SK-N-SH (cell line): ENCODE data around the gene RFT1. TPM values are rescaled to one million over a fixed set of nuclear protein-coding genes. Genes with fewer than 3 reads are reported as not detected.
A peak's percentile ranks its signal among the peaks of the same experiment; 100 is the strongest.

Experiments
- CTCF ChIA-PET: fragments of 300-600, 350-600 bp; formaldehyde crosslinking; extraction: SDS; loops from one replicate; lab custom pipeline; 2021; lab: Yijun Ruan, JAX
- POLR2A ChIA-PET: fragments of 350-600 bp; sonication (Branson Sonifier 250); formaldehyde crosslinking; extraction: SDS; loops from one replicate; lab custom pipeline; 2020; ENCODE audit warnings: antibody characterized with exemption, inconsistent platforms; lab: Yijun Ruan, JAX
- DNase-seq: peaks from one replicate; pipeline ENCODE4 v3.0.0; 2012
- H2AFZ ChIP-seq: fragments of 200-600 bp; sonication (generic); 2 replicates; pipeline ENCODE4 v1.8.1; 2016; ENCODE audit warnings: antibody characterized with exemption, mild to moderate bottlenecking, low read depth
- H3F3A ChIP-seq: fragments of 200-600 bp; sonication (generic); replicated peaks from 2 replicates; pipeline ENCODE3; 2016; ENCODE audit warnings: antibody characterized with exemption, mild to moderate bottlenecking; ENCODE audit not compliant: insufficient read depth
- H3K27ac ChIP-seq, 2 experiments: fragments of 200-500 bp in 1 of 2; fragments of 200-600 bp in 1 of 2; sonication (Bioruptor generic) in 1 of 2; sonication (generic), shearing (Covaris generic) in 1 of 2; 2 replicates each; pipeline versions ENCODE4 v1.5.1 to v1.6.1; 2014 to 2016; ENCODE audit warnings: low read depth in 2 of 2, inconsistent platforms in 1 of 2, low read length in 1 of 2, mild to moderate bottlenecking in 1 of 2, mixed read lengths in 1 of 2
- H3K27me3 ChIP-seq: fragments of 200-600 bp; sonication (generic), shearing (Covaris generic); 2 replicates; pipeline ENCODE4 v1.6.1; 2016; ENCODE audit warnings: mixed run types; ENCODE audit not compliant: insufficient read depth
- H3K36me3 ChIP-seq, 2 experiments: fragments of 200-500 bp in 1 of 2; fragments of 200-600 bp in 1 of 2; sonication (Bioruptor generic) in 1 of 2; sonication (generic) in 1 of 2; replicated peaks in 1 of 2; 2 replicates each; pipeline versions ENCODE3 to v1.5.1; 2014 to 2016; ENCODE audit warnings: low read length in 1 of 2, mild to moderate bottlenecking in 1 of 2; ENCODE audit not compliant: insufficient read depth in 2 of 2, control insufficient read depth in 1 of 2
- H3K4me1 ChIP-seq, 2 experiments: fragments of 200-500 bp in 1 of 2; fragments of 200-600 bp in 1 of 2; sonication (Bioruptor generic) in 1 of 2; sonication (generic), shearing (Covaris generic) in 1 of 2; 2 replicates each; pipeline versions ENCODE4 v1.5.1 to v1.6.1; 2014 to 2016; ENCODE audit warnings: low read depth in 1 of 2, low read length in 1 of 2, mixed run types in 1 of 2; ENCODE audit not compliant: insufficient read depth in 2 of 2, control insufficient read depth in 1 of 2
- H3K4me2 ChIP-seq: fragments of 200-600 bp; sonication (generic), shearing (Covaris generic); 2 replicates; pipeline ENCODE4 v1.6.1; 2017; ENCODE audit warnings: mixed run types
- H3K4me3 ChIP-seq, 2 experiments: fragments of 200-500 bp in 1 of 2; fragments of 200-600 bp in 1 of 2; sonication (Bioruptor generic) in 1 of 2; sonication (generic), shearing (Covaris generic) in 1 of 2; 2 replicates each; pipeline versions ENCODE4 v1.5.1 to v1.8.1; 2014 to 2016; ENCODE audit warnings: low read depth in 2 of 2, inconsistent platforms in 1 of 2, low read length in 1 of 2, mild to moderate bottlenecking in 1 of 2, mixed read lengths in 1 of 2, moderate library complexity in 1 of 2
- H3K79me2 ChIP-seq: fragments of 200-600 bp; sonication (generic); 2 replicates; pipeline ENCODE4 v1.8.1; 2017; ENCODE audit warnings: mild to moderate bottlenecking; ENCODE audit not compliant: insufficient read depth
- H3K9ac ChIP-seq: fragments of 200-600 bp; sonication (generic); 2 replicates; pipeline ENCODE4 v1.6.1; 2017; ENCODE audit warnings: mixed run types
- H3K9me2 ChIP-seq: fragments of 200-600 bp; sonication (generic); 2 replicates; pipeline ENCODE4 v1.6.1; 2017; ENCODE audit warnings: mixed run types
- H3K9me3 ChIP-seq: fragments of 200-600 bp; sonication (generic); 2 replicates; pipeline ENCODE4 v1.6.1; 2017; ENCODE audit warnings: mixed run types, mild to moderate bottlenecking, moderate library complexity
- H4K20me1 ChIP-seq: fragments of 200-600 bp; sonication (generic); 2 replicates; pipeline ENCODE4 v1.6.1; 2017; ENCODE audit warnings: mild to moderate bottlenecking, mixed run types; ENCODE audit not compliant: insufficient read depth
- CTCF ChIP-seq: fragments of 200-600 bp; sonication (generic); IDR thresholded peaks from 2 replicates; pipeline ENCODE4 v1.6.1; 2017; ENCODE audit warnings: antibody characterized with exemption, mild to moderate bottlenecking, moderate library complexity
- EP300 ChIP-seq, 2 experiments: IDR thresholded peaks; 2 replicates each; pipeline versions ENCODE4 v1.4.0 to v1.6.1; 2012; ENCODE audit warnings: borderline replicate concordance in 1 of 2, low read depth in 1 of 2, low read length in 1 of 2
- EZH2phosphoT487 ChIP-seq: fragments of 200-600 bp; sonication (generic); IDR thresholded peaks from 2 replicates; pipeline ENCODE4 v1.6.1; 2017; ENCODE audit warnings: low read depth, mixed run types, mild to moderate bottlenecking, antibody characterized with exemption, moderate library complexity, borderline replicate concordance
- FOXM1 ChIP-seq: IDR thresholded peaks from 2 replicates; pipeline ENCODE4 v1.4.0; 2012; ENCODE audit warnings: low read depth, mild to moderate bottlenecking
- GABPA ChIP-seq: IDR thresholded peaks from 2 replicates; pipeline ENCODE4 v1.4.0; 2012; ENCODE audit warnings: low read depth, mild to moderate bottlenecking
- GATA2 ChIP-seq: sonication (generic); formaldehyde crosslinking; IDR thresholded peaks from 2 replicates; pipeline ENCODE4 v1.5.0; 2020; ENCODE audit warnings: mild to moderate bottlenecking, missing genetic modification reagents
- MAX ChIP-seq: IDR thresholded peaks from 2 replicates; pipeline ENCODE4 v1.4.0; 2012; ENCODE audit warnings: low read depth
- MEF2A ChIP-seq: IDR thresholded peaks from 2 replicates; pipeline ENCODE4 v1.4.0; 2012; ENCODE audit warnings: low read depth, borderline replicate concordance
- MXI1 ChIP-seq: IDR thresholded peaks from 2 replicates; pipeline ENCODE4 v1.6.1; 2012; ENCODE audit warnings: mild to moderate bottlenecking, low read depth, low read length, improper control_type of control experiment
- NFIC ChIP-seq: IDR thresholded peaks from 2 replicates; pipeline ENCODE4 v1.4.0; 2012; ENCODE audit warnings: borderline replicate concordance
- NRF1 ChIP-seq: IDR thresholded peaks from 2 replicates; pipeline ENCODE4 v1.6.1; 2012; ENCODE audit warnings: low read depth, mild to moderate bottlenecking, low read length
- POLR2AphosphoS5 ChIP-seq: IDR thresholded peaks from 2 replicates; pipeline ENCODE4 v1.6.1; 2012; ENCODE audit warnings: low read depth, low read length
- RAD21 ChIP-seq: IDR thresholded peaks from 2 replicates; pipeline ENCODE4 v1.6.1; 2012; ENCODE audit warnings: mild to moderate bottlenecking, low read length
- REST ChIP-seq: IDR thresholded peaks from 2 replicates; pipeline ENCODE4 v1.6.1; 2012; ENCODE audit warnings: mild to moderate bottlenecking, low read depth, low read length, moderate library complexity
- RXRA ChIP-seq: IDR thresholded peaks from 2 replicates; pipeline ENCODE4 v1.4.0; 2012; ENCODE audit warnings: low read depth, mild to moderate bottlenecking, borderline replicate concordance
- SIN3A ChIP-seq: IDR thresholded peaks from 2 replicates; pipeline ENCODE4 v1.6.1; 2012; ENCODE audit warnings: low read depth, mild to moderate bottlenecking, low read length, moderate library complexity, borderline replicate concordance
- TCF12 ChIP-seq: IDR thresholded peaks from 2 replicates; pipeline ENCODE4 v1.4.0; 2012
- USF2 ChIP-seq: fragments of 150-350 bp; IDR thresholded peaks from 2 replicates; pipeline ENCODE4 v1.6.1; 2017; ENCODE audit warnings: antibody characterized with exemption, low read length, low read depth, borderline replicate concordance
- YY1 ChIP-seq: IDR thresholded peaks from 2 replicates; pipeline ENCODE4 v1.4.0; 2012; ENCODE audit warnings: low read depth, mild to moderate bottlenecking
- WGBS: methylation state at CpG from one replicate; pipeline ENCODE4 v1.1.6; 2017; ENCODE audit warnings: low lambda C conversion rate; 5-methylcytosine and 5-hydroxymethylcytosine counted together
- polyA plus RNA-seq, 3 experiments: library from polyadenylated mRNA; depleted of rRNA; stranded (reverse); fragments of >200 nt; gene quantifications; 2 replicates each; pipeline ENCODE4 v1.2.3, GENCODE V29; 2012

Gene RFT1
- polyA plus RNA-seq, 1 of the 3 experiments (the other 2 are of a cell fraction) = 13.8 TPM

- TF ChIP-seq GATA2 (CRISPR knock-in tag) (no peak), MEF2A (no peak), EP300 (IDR thresholded peaks at IDR 0.05; ENCODE audit: borderline replicate concordance in 1 of 2, low read depth in 1 of 2, low read length in 1 of 2) (no peak), MAX (no peak), RXRA (no peak), TCF12 (no peak), USF2 (no peak), GABPA (no peak), POLR2AphosphoS5 (no peak), YY1 (no peak), FOXM1 (no peak), SIN3A (no peak), NRF1 (no peak)
- TF ChIP-seq, all 33 proteins: peak for 0
- Histone ChIP-seq H3K4me3 (peak overlapping the region; percentile 86; a peak in 3 of 4 replicates), H3K9ac (peak overlapping the region; percentile 97; the same call in 1 of the 2 replicates), H3K4me1 (peaks cover 0 to 12% of the 10 kb centered on the region in 2 experiments; a peak in 2 of 4 replicates), H4K20me1 (no peaks in the 10 kb centered on the region), H3K27me3 (no peaks in the 10 kb centered on the region), H3K4me2 (peak overlapping the region; percentile 85), H2AFZ (peak overlapping the region; percentile 96), H3K36me3 (peaks cover 0 to 5% of the 10 kb centered on the region in 2 experiments), H3K79me2 (peaks cover 29% of the 10 kb centered on the region), H3K9me3 (no peaks in the 10 kb centered on the region), H3F3A (no peaks in the 10 kb centered on the region), H3K9me2 (no peaks in the 10 kb centered on the region), H3K27ac (peak overlapping the region; percentile 79 to 82; a peak in 3 of 4 replicates)
- 95% methylated on average over 4 of the region's 4 CpGs for whole genome bisulfite sequencing
- DNase-seq = no peak
- POLR2A ChIA-PET = interaction anchor here (1.2 kb wide), 1 partner anchor 65 kb away, joined by 3 read pairs; no protein-coding TSS in a partner anchor
- CTCF ChIA-PET = interaction anchor here (1.0 to 6.4 kb wide), 7 partner anchors 13 to 67 kb away, joined by 3 to 115 read pairs (median 10); no protein-coding TSS in a partner anchor
Observed at GRCh38 chr3:53131096-53131495, 861 bp upstream of the RFT1 start.

GRCh38 chr3:53129344-53129743, 891 bp downstream of the RFT1 start:
- ChIA-PET POLR2A (no interaction called here), CTCF (interaction anchor here (0.7 to 5.2 kb wide), 5 partner anchors 10 to 67 kb away, joined by 4 to 36 read pairs (median 8); no protein-coding TSS in a partner anchor)
- Histone ChIP-seq H3K79me2 (peaks cover 29% of the 10 kb centered on the region), H3K9me2 (no peaks in the 10 kb centered on the region), H2AFZ (no peak overlapping the region), H3K4me2 (peak overlapping the region; percentile 85), H3F3A (no peaks in the 10 kb centered on the region), H3K27me3 (no peaks in the 10 kb centered on the region), H3K4me1 (peaks cover 0 to 12% of the 10 kb centered on the region in 2 experiments; a peak in 2 of 4 replicates), H3K36me3 (peaks cover 3 to 22% of the 10 kb centered on the region in 2 experiments), H3K9ac (peak overlapping the region; percentile 97), H3K27ac (no peak overlapping the region), H3K9me3 (no peaks in the 10 kb centered on the region), H4K20me1 (no peaks in the 10 kb centered on the region), H3K4me3 (peak overlapping the region; percentile 86)
- 24% methylated on average over 3 of the region's 3 CpGs for WGBS
- no peak for DNase-seq
- TF ChIP-seq MEF2A = no peak
- TF ChIP-seq RAD21 = no peak
- no peak for TF ChIP-seq REST
- TF ChIP-seq FOXM1 = no peak
- TF ChIP-seq RXRA = no peak
- no peak for TF ChIP-seq NRF1
- TF ChIP-seq EZH2phosphoT487 = no peak
- TF ChIP-seq TCF12 = no peak
- TF ChIP-seq POLR2AphosphoS5 = no peak
- TF ChIP-seq MXI1 = no peak
- TF ChIP-seq CTCF = no peak
- no peak for TF ChIP-seq NFIC
- TF ChIP-seq YY1 = no peak
